Left lung (tissue), 10 donors: Measurements from ENCODE around the gene ATAD3C. TPM values are rescaled to one million over a fixed set of nuclear protein-coding genes. Genes with fewer than 3 reads are reported as not detected.

Experiments used
- ATAC-seq: fragments of 200-7000 bp; cut with Tn5 transposase; one replicate; pipeline ENCODE4 v1.9.1; 2020; ENCODE audit warnings: moderate library complexity
- DNase-seq, 4 donors: peaks; one replicate each; pipeline ENCODE4 v3.0.0-alpha.2; 2013 to 2020
- H3K27ac ChIP-seq, 2 donors: fragments of 200-600 bp; sonication (generic) in 1 of 2; one replicate each; pipeline versions ENCODE4 v1.5.0 to v1.8.0; 2020 to 2021
- H3K27me3 ChIP-seq, 2 donors: fragments of 200-600 bp; sonication (generic) in 1 of 2; one replicate each; pipeline versions ENCODE4 v1.5.0 to v1.8.0; 2020 to 2021
- H3K36me3 ChIP-seq, 2 donors: fragments of 200-600 bp; sonication (generic) in 1 of 2; one replicate each; pipeline versions ENCODE4 v1.5.0 to v1.8.0; 2020 to 2021
- H3K4me1 ChIP-seq, 2 donors: fragments of 200-600 bp; one replicate each; pipeline ENCODE4 v1.8.0; 2021
- H3K4me3 ChIP-seq, 2 donors: fragments of 200-600 bp; sonication (generic) in 1 of 2; one replicate each; pipeline versions ENCODE4 v1.5.0 to v1.8.0; 2020 to 2021; ENCODE audit warnings: mild to moderate bottlenecking in 1 of 2
- H3K9me3 ChIP-seq, 2 donors: fragments of 200-600 bp; sonication (generic) in 1 of 2; one replicate each; pipeline versions ENCODE4 v1.5.0 to v1.8.0; 2020 to 2021
- CTCF ChIP-seq, 2 donors: fragments of 200-600 bp; sonication (generic) in 1 of 2; IDR thresholded peaks; one replicate each; pipeline versions ENCODE4 v1.5.0 to v1.8.0; 2021; ENCODE audit warnings: antibody characterized with exemption in 2 of 2
- intact Hi-C, 2 donors: fragments of 100-400 bp; cut with DNase I; formaldehyde crosslinking; loops; one replicate each; pipeline versions ENCODE4 v1.11.2 to v1.14.2; 2022
- polyA plus RNA-seq, 6 donors: library from polyadenylated mRNA; unstranded; fragments of 120-200 nt; gene quantifications; one replicate each; pipeline ENCODE4 v1.2.1, GENCODE V29; 2013; ENCODE audit not compliant: insufficient read length in 6 of 6
- total RNA-seq, 2 donors: library from RNA; stranded (reverse); fragmentation: NEBNext Ultra II Directional; extraction: Animal tissue kit (Norgen Biotek cat#: 25700); gene quantifications; one replicate each; pipeline ENCODE4 v1.2.1, GENCODE V29; 2021
- donor health status: DM: no; HTN: yes; CAD: no.
- donor health status: DM: no; HTN: no; CAD: no.

The ATAD3C gene
- total and polyA plus RNA-seq, 8 donors = 0.88 to 14.9 (median 4.0) TPM

GRCh38 chr1:1432951-1433803 lies 16.3 kb upstream of the ATAD3C start:
- Histone ChIP-seq H3K9me3 (no peaks in the 10 kb centered on the region), H3K4me3 (peak overlapping the region in 1 of 2 donors; percentile 52), H3K4me1 (peaks cover 47 to 92% of the 10 kb centered on the region in 2 donors), H3K36me3 (no peaks in the 10 kb centered on the region), H3K27me3 (peaks cover 0 to 87% of the 10 kb centered on the region in 2 donors), H3K27ac (peak overlapping the region; percentile 84 to 91)
- peak; percentile 61 for ATAC-seq
- TF ChIP-seq CTCF (IDR thresholded peaks at IDR 0.05) = no peak
- peak in 3 of 4 donors; percentile 80 to 94 (median 91) for DNase-seq
- intact Hi-C loops = no loop called here

GRCh38 chr1:1433804-1434130 lies 15.7 kb upstream of the ATAD3C start:
- Histone ChIP-seq H3K27ac (peak overlapping the region; percentile 84 to 91), H3K9me3 (no peaks in the 10 kb centered on the region), H3K36me3 (peaks cover 0 to under 1% of the 10 kb centered on the region in 2 donors), H3K4me3 (peak overlapping the region in 1 of 2 donors; percentile 52), H3K4me1 (peaks cover 47 to 94% of the 10 kb centered on the region in 2 donors), H3K27me3 (peaks cover 0 to 88% of the 10 kb centered on the region in 2 donors)
- TF ChIP-seq CTCF (IDR thresholded peaks at IDR 0.05) = no peak
- peak in 3 of 4 donors; percentile 59 to 82 (median 68) for DNase-seq
- intact Hi-C loops = no loop called here
- peak; percentile 25 for ATAC-seq

GRCh38 chr1:1434131-1434823 lies 15.2 kb upstream of the ATAD3C start:
- TF ChIP-seq CTCF (IDR thresholded peaks at IDR 0.05) = no peak
- Histone ChIP-seq H3K36me3 (peaks cover 0 to 4% of the 10 kb centered on the region in 2 donors), H3K4me1 (peaks cover 46 to 88% of the 10 kb centered on the region in 2 donors), H3K27ac (peak overlapping the region; percentile 84 to 91), H3K4me3 (peak overlapping the region in 1 of 2 donors; percentile 52), H3K9me3 (no peaks in the 10 kb centered on the region), H3K27me3 (peaks cover 0 to 93% of the 10 kb centered on the region in 2 donors)
- ATAC-seq (peak; percentile 2), DNase-seq (peak in 3 of 4 donors; percentile 75 to 87 (median 86))
- intact Hi-C loops = no loop called here

GRCh38 chr1:1434824-1435105 lies 14.7 kb upstream of the ATAD3C start:
- peaks cover 0 to 4% of the 10 kb centered on the region in 2 donors for H3K36me3 ChIP-seq
- DNase-seq = peak in 1 of 4 donors; percentile 12
- no peak for TF ChIP-seq CTCF (IDR thresholded peaks at IDR 0.05)
- peak overlapping the region; percentile 84 to 91 for H3K27ac ChIP-seq
- H3K4me1 ChIP-seq = peaks cover 41 to 84% of the 10 kb centered on the region in 2 donors
- no peaks in the 10 kb centered on the region for H3K9me3 ChIP-seq
- H3K4me3 ChIP-seq = peak overlapping the region in 1 of 2 donors; percentile 52
- no peak for ATAC-seq
- intact Hi-C loops = no loop called here
- peaks cover 0 to 90% of the 10 kb centered on the region in 2 donors for H3K27me3 ChIP-seq
